OCI-LY7 (cell line): ENCODE results near the gene PLXDC2. TPM values are rescaled to one million over a fixed set of nuclear protein-coding genes. Genes with fewer than 3 reads are reported as not detected.

Experiments used
- BruUV-seq: library from RNA; stranded (reverse); fragments of 400-500 nt; replicated peaks from 2 replicates; lab custom pipeline; 2021; lab: Mats Ljungman, UMichigan
- CTCF ChIA-PET: fragments of 300-600 bp; sonication (Branson Sonifier 250); formaldehyde crosslinking; loops from one replicate; lab custom pipeline; 2022; ENCODE audit warnings: antibody characterized with exemption; ENCODE audit not compliant: unreplicated experiment; lab: Charles Lee
- POLR2A ChIA-PET: fragments of 300-600 bp; sonication (Branson Sonifier 250); formaldehyde crosslinking; loops from one replicate; lab custom pipeline; 2022; ENCODE audit warnings: antibody characterized with exemption; lab: Charles Lee
- DNase-seq: peaks from one replicate; pipeline ENCODE4 v3.0.0-alpha.2; 2015; ENCODE audit warnings: low spot score
- H2AFZ ChIP-seq: fragments of 200-600 bp; sonication (generic), shearing (Covaris generic); 2 replicates; pipeline ENCODE4 v1.6.1; 2014; ENCODE audit warnings: mild to moderate bottlenecking, antibody characterized with exemption, low read length, moderate library complexity
- H3K27ac ChIP-seq: fragments of 200-600 bp; sonication (generic); 2 replicates; pipeline ENCODE4 v1.5.1; 2014; ENCODE audit warnings: mixed run types, low read depth, mild to moderate bottlenecking, moderate library complexity, low read length, inconsistent platforms; ENCODE audit not compliant: poor library complexity, severe bottlenecking
- H3K36me3 ChIP-seq: fragments of 200-600 bp; sonication (generic); 2 replicates; pipeline ENCODE4 v1.6.1; 2014; ENCODE audit warnings: mild to moderate bottlenecking, antibody characterized with exemption, low read length, moderate library complexity, mixed read lengths; ENCODE audit not compliant: insufficient read depth
- H3K4me1 ChIP-seq: fragments of 200-600 bp; sonication (generic); 2 replicates; pipeline ENCODE4 v1.5.1; 2014; ENCODE audit warnings: mild to moderate bottlenecking, low read length; ENCODE audit not compliant: insufficient read depth, poor library complexity, severe bottlenecking
- H3K4me2 ChIP-seq: fragments of 200-600 bp; sonication (generic); 2 replicates; pipeline ENCODE4 v1.6.1; 2014; ENCODE audit warnings: mild to moderate bottlenecking, low read length
- H3K4me3 ChIP-seq: fragments of 200-600 bp; sonication (generic); 2 replicates; pipeline ENCODE4 v1.5.1; 2014; ENCODE audit warnings: mild to moderate bottlenecking, low read depth, low read length; ENCODE audit not compliant: poor library complexity, severe bottlenecking
- H3K79me2 ChIP-seq: fragments of 200-600 bp; sonication (generic); 2 replicates; pipeline ENCODE4 v1.6.1; 2016; ENCODE audit warnings: low read depth, mild to moderate bottlenecking, low read length, moderate library complexity, mixed read lengths; ENCODE audit not compliant: insufficient read depth
- H3K9me2 ChIP-seq: fragments of 200-600 bp; sonication (generic); 2 replicates; pipeline ENCODE4 v1.6.1; 2016; ENCODE audit warnings: mild to moderate bottlenecking, low read length, mixed read lengths; ENCODE audit not compliant: insufficient read depth
- H3K9me3 ChIP-seq: fragments of 200-600 bp; sonication (generic); 2 replicates; pipeline ENCODE4 v1.6.1; 2014; ENCODE audit warnings: mild to moderate bottlenecking, mixed run types, low read length, mixed read lengths
- H4K20me1 ChIP-seq: fragments of 200-600 bp; sonication (generic); 2 replicates; pipeline ENCODE4 v1.6.1; 2014; ENCODE audit warnings: mild to moderate bottlenecking, antibody characterized with exemption, low read length, moderate library complexity, mixed read lengths; ENCODE audit not compliant: insufficient read depth
- CTCF ChIP-seq: fragments of 200-600 bp; sonication (generic); conservative IDR thresholded peaks from 2 replicates; pipeline ENCODE4 v1.5.1; 2014; ENCODE audit warnings: mild to moderate bottlenecking, antibody characterized with exemption, low read length, moderate library complexity, mixed read lengths
- EZH2phosphoT487 ChIP-seq: fragments of 200-600 bp; sonication (generic); IDR thresholded peaks from 2 replicates; pipeline ENCODE4 v1.6.1; 2018; ENCODE audit warnings: low read depth, borderline replicate concordance, mild to moderate bottlenecking, mixed run types, antibody characterized with exemption, low read length, moderate library complexity, mixed read lengths
- intact Hi-C: fragments of 100-400 bp; cut with micrococcal nuclease; formaldehyde crosslinking; loops from one replicate; pipeline ENCODE4 v1.10.0; 2022; ENCODE audit not compliant: unreplicated experiment
- total RNA-seq, 2 experiments: library from RNA; depleted of rRNA in 1 of 2; stranded (reverse); fragments of >200 nt in 1 of 2; shearing (Covaris generic) in 1 of 2; gene quantifications; 2 replicates each; pipeline ENCODE4 v1.2.3, GENCODE V29; 2014 to 2022

Gene PLXDC2
- total RNA-seq, 2 experiments from 2014 or later, result not detected

- Histone ChIP-seq H2AFZ (no peak overlapping the region), H3K27ac (no peak overlapping the region), H3K4me2 (no peak overlapping the region), H3K36me3 (no peaks in the 10 kb centered on the region), H3K4me1 (no peaks in the 10 kb centered on the region), H4K20me1 (no peaks in the 10 kb centered on the region), H3K9me2 (no peaks in the 10 kb centered on the region), H3K4me3 (no peak overlapping the region), H3K9me3 (no peaks in the 10 kb centered on the region), H3K79me2 (no peaks in the 10 kb centered on the region)
- DNase-seq, result no peak
- POLR2A ChIA-PET, result interaction anchor here (0.7 kb wide), 2 partner anchors 15 to 618 kb away, joined by 5 to 7 read pairs; no protein-coding TSS in a partner anchor
- TF ChIP-seq CTCF, result no peak
- TF ChIP-seq EZH2phosphoT487, result no peak
- CTCF ChIA-PET, result no interaction called here
- no TSS peak for BruUV-seq
- intact Hi-C loops, result no loop called here
Observed at GRCh38 chr10:20162123-20162522, 345.9 kb downstream of the PLXDC2 start.

GRCh38 chr10:20166096-20166675, 350.0 kb downstream of the PLXDC2 start:
- Histone ChIP-seq H2AFZ (no peak overlapping the region), H3K4me1 (no peaks in the 10 kb centered on the region), H4K20me1 (no peaks in the 10 kb centered on the region), H3K79me2 (no peaks in the 10 kb centered on the region), H3K36me3 (no peaks in the 10 kb centered on the region), H3K4me3 (no peak overlapping the region), H3K27ac (no peak overlapping the region), H3K4me2 (no peak overlapping the region), H3K9me2 (no peaks in the 10 kb centered on the region), H3K9me3 (no peaks in the 10 kb centered on the region)
- CTCF ChIA-PET, result no interaction called here
- BruUV-seq, result no TSS peak
- no peak for DNase-seq
- POLR2A ChIA-PET, result interaction anchor here (1.6 kb wide), 1 partner anchor 22 kb away, joined by 3 read pairs; no protein-coding TSS in a partner anchor
- intact Hi-C loops, result no loop called here
- TF ChIP-seq CTCF, result no peak

- no peak for TF ChIP-seq CTCF
- TF ChIP-seq EZH2phosphoT487, result no peak
- BruUV-seq, result no TSS peak
- no peaks in the 10 kb centered on the region for H3K36me3 ChIP-seq
- no peak overlapping the region for H2AFZ ChIP-seq
- CTCF ChIA-PET, result no interaction called here
- intact Hi-C loops, result no loop called here
- no peaks in the 10 kb centered on the region for H3K79me2 ChIP-seq
- no peak overlapping the region for H3K27ac ChIP-seq
- H3K9me2 ChIP-seq, result no peaks in the 10 kb centered on the region
- H4K20me1 ChIP-seq, result no peaks in the 10 kb centered on the region
- H3K4me3 ChIP-seq, result no peak overlapping the region
- no peak for DNase-seq
- no peaks in the 10 kb centered on the region for H3K4me1 ChIP-seq
- H3K4me2 ChIP-seq, result no peak overlapping the region
- H3K9me3 ChIP-seq, result no peaks in the 10 kb centered on the region
- POLR2A ChIA-PET, result interaction anchor here (1.1 kb wide), 1 partner anchor 15 kb away, joined by 3 read pairs; no protein-coding TSS in a partner anchor
Observed at GRCh38 chr10:20170661-20171060, 354.4 kb downstream of the PLXDC2 start.
